Measurements from ENCODE around the gene PDE4B. TPM values are rescaled to one million over a fixed set of nuclear protein-coding genes. Genes with fewer than 3 reads are reported as not detected.

The PDE4B gene
- polyA plus RNA-seq, 1 donor (not counting 4 experiments of a cell fraction or from before 2014, with no cell fraction given) = 0.29 TPM

DNA sequence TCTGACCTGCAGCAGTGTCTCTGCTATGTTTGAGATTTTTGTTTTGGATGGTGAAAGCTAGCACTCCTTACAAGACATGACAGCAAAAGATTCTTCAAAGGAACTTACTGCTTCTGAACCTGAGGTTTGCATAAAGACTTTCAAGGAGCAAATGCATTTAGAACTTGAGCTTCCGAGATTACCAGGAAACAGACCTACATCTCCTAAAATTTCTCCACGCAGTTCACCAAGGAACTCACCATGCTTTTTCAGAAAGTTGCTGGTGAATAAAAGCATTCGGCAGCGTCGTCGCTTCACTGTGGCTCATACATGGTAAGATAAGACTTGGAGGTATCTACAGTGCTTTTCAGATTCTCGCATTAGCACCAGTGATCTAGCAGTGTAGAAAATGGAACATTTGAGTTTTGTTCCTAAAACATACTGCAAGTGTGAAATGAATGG is 200.2 kb downstream of the PDE4B start:
- Histone ChIP-seq H3K4me2 (ENCODE audit: control insufficient read depth, extremely low read depth, insufficient read depth, low read depth, low read length) (no peak overlapping the region), H3K9me3 (ENCODE audit: control insufficient read depth, low read depth, low read length) (no peaks in the 10 kb centered on the region), H3K4me1 (ENCODE audit: control insufficient read depth, extremely low read depth, insufficient read depth, low read length) (no peaks in the 10 kb centered on the region), H3K4me3 (ENCODE audit: control insufficient read depth in 2 of 3, extremely low read depth in 1 of 3, insufficient read depth in 2 of 3, low read depth in 1 of 3, low read length in 3 of 3) (no peak overlapping the region), H4K20me1 (ENCODE audit: control insufficient read depth, extremely low read depth, insufficient read depth, low read length) (no peaks in the 10 kb centered on the region), H2AFZ (ENCODE audit: control insufficient read depth, low read length) (no peak overlapping the region), H3K27ac (ENCODE audit: control insufficient read depth, insufficient read depth, low read length) (no peak overlapping the region), H3K9me1 (ENCODE audit: control insufficient read depth, extremely low read depth, insufficient read depth, low read length) (no peaks in the 10 kb centered on the region), H3K9ac (ENCODE audit: control insufficient read depth, extremely low read depth, insufficient read depth, low read length) (no peak overlapping the region), H3K27me3 (ENCODE audit: control insufficient read depth, extremely low read depth, insufficient read depth, low read length) (no peaks in the 10 kb centered on the region), H3K36me3 (ENCODE audit: control insufficient read depth in 2 of 2, extremely low read depth in 1 of 2, insufficient read depth in 2 of 2, low read length in 2 of 2) (no peaks in the 10 kb centered on the region), H3K79me2 (ENCODE audit: control insufficient read depth, insufficient read depth, low read length) (no peaks in the 10 kb centered on the region)
- TF ChIP-seq EZH2 (IDR thresholded peaks at IDR 0.05; ENCODE audit: low read length) = no peak
- TF ChIP-seq, protein P1, sequence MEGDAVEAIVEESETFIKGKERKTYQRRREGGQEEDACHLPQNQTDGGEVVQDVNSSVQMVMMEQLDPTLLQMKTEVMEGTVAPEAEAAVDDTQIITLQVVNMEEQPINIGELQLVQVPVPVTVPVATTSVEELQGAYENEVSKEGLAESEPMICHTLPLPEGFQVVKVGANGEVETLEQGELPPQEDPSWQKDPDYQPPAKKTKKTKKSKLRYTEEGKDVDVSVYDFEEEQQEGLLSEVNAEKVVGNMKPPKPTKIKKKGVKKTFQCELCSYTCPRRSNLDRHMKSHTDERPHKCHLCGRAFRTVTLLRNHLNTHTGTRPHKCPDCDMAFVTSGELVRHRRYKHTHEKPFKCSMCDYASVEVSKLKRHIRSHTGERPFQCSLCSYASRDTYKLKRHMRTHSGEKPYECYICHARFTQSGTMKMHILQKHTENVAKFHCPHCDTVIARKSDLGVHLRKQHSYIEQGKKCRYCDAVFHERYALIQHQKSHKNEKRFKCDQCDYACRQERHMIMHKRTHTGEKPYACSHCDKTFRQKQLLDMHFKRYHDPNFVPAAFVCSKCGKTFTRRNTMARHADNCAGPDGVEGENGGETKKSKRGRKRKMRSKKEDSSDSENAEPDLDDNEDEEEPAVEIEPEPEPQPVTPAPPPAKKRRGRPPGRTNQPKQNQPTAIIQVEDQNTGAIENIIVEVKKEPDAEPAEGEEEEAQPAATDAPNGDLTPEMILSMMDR (optimal IDR thresholded peaks at IDR 0.05 in 1 of 3, IDR thresholded peaks at IDR 0.05 in 1 of 3, conservative IDR thresholded peaks at IDR 0.05 in 1 of 3; ENCODE audit: extremely low read depth in 1 of 3, insufficient read depth in 2 of 3, low read length in 3 of 3) = no peak
- FAIRE-seq (no peak), DNase-seq (ENCODE audit: low read depth, low spot score) (no peak)
- dilution Hi-C loops (cut with MboI; ENCODE audit: extremely low pct_ligation_motif_present, low sequenced_read_pairs) = loop anchor here (25.0 kb wide), 1 partner anchor 244 kb away; no protein-coding TSS in a partner anchor

DNA sequence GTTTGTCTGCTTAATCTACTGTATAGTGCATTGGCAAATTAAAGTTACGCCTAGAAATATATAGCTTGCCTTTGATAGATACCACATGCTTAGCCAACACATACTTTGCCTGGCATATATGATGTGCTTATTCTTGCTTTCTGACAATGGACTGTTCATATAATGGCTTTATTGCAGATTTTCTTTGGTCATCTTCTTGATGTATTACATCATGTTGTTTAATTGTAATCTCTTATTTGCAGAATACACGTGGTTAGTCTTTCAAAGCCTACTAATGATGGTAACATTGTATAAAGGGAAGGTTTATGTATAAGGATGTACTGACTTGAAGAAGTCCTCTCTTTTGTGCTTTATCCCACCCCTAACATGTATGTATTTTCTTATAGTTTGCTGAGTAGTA is 201.5 kb downstream of the PDE4B start:
- Histone ChIP-seq H3K4me2 (ENCODE audit: control insufficient read depth, extremely low read depth, insufficient read depth, low read depth, low read length) (no peak overlapping the region), H3K27ac (ENCODE audit: control insufficient read depth, insufficient read depth, low read length) (no peak overlapping the region), H3K79me2 (ENCODE audit: control insufficient read depth, insufficient read depth, low read length) (no peaks in the 10 kb centered on the region), H2AFZ (ENCODE audit: control insufficient read depth, low read length) (no peak overlapping the region), H3K9ac (ENCODE audit: control insufficient read depth, extremely low read depth, insufficient read depth, low read length) (no peak overlapping the region), H3K4me3 (ENCODE audit: control insufficient read depth in 2 of 3, extremely low read depth in 1 of 3, insufficient read depth in 2 of 3, low read depth in 1 of 3, low read length in 3 of 3) (no peak overlapping the region), H3K36me3 (ENCODE audit: control insufficient read depth in 2 of 2, extremely low read depth in 1 of 2, insufficient read depth in 2 of 2, low read length in 2 of 2) (no peaks in the 10 kb centered on the region), H3K9me3 (ENCODE audit: control insufficient read depth, low read depth, low read length) (no peaks in the 10 kb centered on the region), H3K4me1 (ENCODE audit: control insufficient read depth, extremely low read depth, insufficient read depth, low read length) (no peaks in the 10 kb centered on the region), H3K27me3 (ENCODE audit: control insufficient read depth, extremely low read depth, insufficient read depth, low read length) (no peaks in the 10 kb centered on the region), H3K9me1 (ENCODE audit: control insufficient read depth, extremely low read depth, insufficient read depth, low read length) (no peaks in the 10 kb centered on the region), H4K20me1 (ENCODE audit: control insufficient read depth, extremely low read depth, insufficient read depth, low read length) (no peaks in the 10 kb centered on the region)
- DNase-seq (ENCODE audit: low read depth, low spot score) = no peak
- FAIRE-seq = no peak
- dilution Hi-C loops (cut with MboI; ENCODE audit: extremely low pct_ligation_motif_present, low sequenced_read_pairs) = loop anchor here (25.0 kb wide), 1 partner anchor 243 kb away; no protein-coding TSS in a partner anchor
- TF ChIP-seq, protein P1 (optimal IDR thresholded peaks at IDR 0.05 in 1 of 3, IDR thresholded peaks at IDR 0.05 in 1 of 3, conservative IDR thresholded peaks at IDR 0.05 in 1 of 3; ENCODE audit: extremely low read depth in 1 of 3, insufficient read depth in 2 of 3, low read length in 3 of 3) = no peak
- TF ChIP-seq EZH2 (IDR thresholded peaks at IDR 0.05; ENCODE audit: low read length) = no peak

All from keratinocyte (primary cell).